IPS-20b (cell line): Measurements from ENCODE around the gene ARHGAP24.

Experiments used
- H3K27ac ChIP-seq: one replicate; pipeline ENCODE4 v1.5.1; 2013; ENCODE audit warnings: low read length
- H3K27me3 ChIP-seq: 2 replicates; pipeline ENCODE4 v1.6.1; 2013; ENCODE audit warnings: mild to moderate bottlenecking, low read length, inconsistent platforms; ENCODE audit not compliant: insufficient read depth
- H3K36me3 ChIP-seq: 2 replicates; pipeline ENCODE4 v1.6.1; 2013; ENCODE audit warnings: low read depth, mild to moderate bottlenecking, inconsistent platforms, low read length, moderate library complexity; ENCODE audit not compliant: insufficient read depth
- H3K4me1 ChIP-seq: 2 replicates; pipeline ENCODE4 v1.6.1; 2013; ENCODE audit warnings: mild to moderate bottlenecking, control low read depth, inconsistent platforms, low read length, moderate library complexity; ENCODE audit not compliant: insufficient read depth
- H3K4me3 ChIP-seq: 2 replicates; pipeline ENCODE4 v1.5.1; 2013; ENCODE audit warnings: mild to moderate bottlenecking, low read length, inconsistent platforms
- H3K9ac ChIP-seq: 2 replicates; pipeline ENCODE4 v1.6.1; 2013; ENCODE audit warnings: low read depth, mild to moderate bottlenecking, inconsistent platforms, low read length, moderate library complexity
- H3K9me3 ChIP-seq: 2 replicates; pipeline ENCODE4 v1.6.1; 2013; ENCODE audit warnings: mild to moderate bottlenecking, low read depth, low read length, inconsistent platforms; ENCODE audit not compliant: insufficient read depth

ARHGAP24 gene

GRCh38 chr4:86036736-86037135 lies 561.8 kb downstream of the ARHGAP24 start:
- Histone ChIP-seq H3K4me1 (peaks cover 4% of the 10 kb centered on the region; the same call in 1 of the 2 replicates), H3K4me3 (no peak overlapping the region)

GRCh38 chr4:86038037-86038436 lies 563.1 kb downstream of the ARHGAP24 start:
- Histone ChIP-seq H3K4me3 (no peak overlapping the region), H3K27me3 (no peaks in the 10 kb centered on the region), H3K9ac (no peak overlapping the region), H3K27ac (no peak overlapping the region), H3K4me1 (peaks cover 4% of the 10 kb centered on the region; the same call in 1 of the 2 replicates), H3K36me3 (no peaks in the 10 kb centered on the region), H3K9me3 (no peaks in the 10 kb centered on the region)

More at GRCh38 chr4:86036736-86037135, 561.8 kb downstream of the ARHGAP24 start:
- H3K27me3 ChIP-seq = no peaks in the 10 kb centered on the region
- H3K36me3 ChIP-seq = no peaks in the 10 kb centered on the region
- no peaks in the 10 kb centered on the region for H3K9me3 ChIP-seq
- H3K27ac ChIP-seq = no peak overlapping the region
- no peak overlapping the region for H3K9ac ChIP-seq

GRCh38 chr4:86043755-86044592 lies 569.0 kb downstream of the ARHGAP24 start:
- Histone ChIP-seq H3K9me3 (no peaks in the 10 kb centered on the region), H3K36me3 (no peaks in the 10 kb centered on the region), H3K27me3 (no peaks in the 10 kb centered on the region), H3K27ac (no peak overlapping the region), H3K4me1 (peaks cover 5% of the 10 kb centered on the region), H3K9ac (no peak overlapping the region), H3K4me3 (no peak overlapping the region)

- no peaks in the 10 kb centered on the region for H3K36me3 ChIP-seq
- H3K4me1 ChIP-seq = peaks cover 5% of the 10 kb centered on the region
- no peak overlapping the region for H3K27ac ChIP-seq
- H3K27me3 ChIP-seq = no peaks in the 10 kb centered on the region
- no peak overlapping the region for H3K4me3 ChIP-seq
- no peaks in the 10 kb centered on the region for H3K9me3 ChIP-seq
- H3K9ac ChIP-seq = no peak overlapping the region
Observed at GRCh38 chr4:86044593-86044985, 569.6 kb downstream of the ARHGAP24 start.

- Histone ChIP-seq H3K4me3 (no peak overlapping the region), H3K27ac (no peak overlapping the region), H3K36me3 (no peaks in the 10 kb centered on the region), H3K9me3 (no peaks in the 10 kb centered on the region), H3K4me1 (peaks cover 5% of the 10 kb centered on the region), H3K9ac (no peak overlapping the region), H3K27me3 (no peaks in the 10 kb centered on the region)
Observed at GRCh38 chr4:86048426-86048825, 573.5 kb downstream of the ARHGAP24 start.

GRCh38 chr4:86050496-86050895 lies 575.5 kb downstream of the ARHGAP24 start:
- no peaks in the 10 kb centered on the region for H3K27me3 ChIP-seq
- no peaks in the 10 kb centered on the region for H3K36me3 ChIP-seq
- H3K4me3 ChIP-seq = no peak overlapping the region
- no peak overlapping the region for H3K27ac ChIP-seq
- H3K9me3 ChIP-seq = no peaks in the 10 kb centered on the region
- peaks cover 2% of the 10 kb centered on the region for H3K4me1 ChIP-seq
- no peak overlapping the region for H3K9ac ChIP-seq
